HCT116 (cell line): ENCODE measurements around the gene SIRPB1. TPM values are rescaled to one million over a fixed set of nuclear protein-coding genes. Genes with fewer than 3 reads are reported as not detected.

ENCODE experiments used
- ATAC-seq: fragments of 200-7000 bp; cut with Tn5 transposase; 2 replicates; pipeline ENCODE4 v1.9.1; 2020; ENCODE audit warnings: mild to moderate bottlenecking, moderate library complexity
- BruUV-seq: library from RNA; stranded (reverse); fragments of 400-500 nt; replicated peaks from 2 replicates; lab custom pipeline; 2021; lab: Mats Ljungman, UMichigan
- CTCF ChIA-PET: fragments of 300-600 bp; sonication (Branson Sonifier 250); formaldehyde crosslinking; loops from one replicate; lab custom pipeline; 2021; ENCODE audit warnings: antibody characterized with exemption; lab: Charles Lee
- POLR2A ChIA-PET: fragments of 300-600, 350-600 bp; sonication (Branson Sonifier 250); formaldehyde crosslinking; loops from one replicate; lab custom pipeline; 2021; ENCODE audit warnings: antibody characterized with exemption; lab: Charles Lee
- RAD21 ChIA-PET, 2 experiments: fragments of 300-600 bp; sonication (Branson Sonifier 250); formaldehyde crosslinking; loops; one replicate each; lab custom pipeline; 2023; ENCODE audit warnings: low total read pairs in 2 of 2; ENCODE audit not compliant: uncharacterized antibody in 2 of 2, unreplicated experiment in 2 of 2, low non-redundant PET in 1 of 2; lab: Charles Lee
- DNase-seq: peaks from one replicate; pipeline ENCODE4 v3.0.0-alpha.2; 2010; ENCODE audit warnings: low read depth, low spot score
- H2AFZ ChIP-seq: fragments of 200-600 bp; shearing (Covaris generic), sonication (generic); 2 replicates; pipeline ENCODE4 v1.6.1; 2017; ENCODE audit warnings: low read depth, mixed run types, mixed read lengths, antibody characterized with exemption, low read length; ENCODE audit not compliant: poor library complexity, severe bottlenecking
- H3K27ac ChIP-seq: 2 replicates; pipeline ENCODE4 v1.5.1; 2012; ENCODE audit warnings: low read depth, low read length
- H3K27me3 ChIP-seq: fragments of 200-600 bp; sonication (generic); 2 replicates; pipeline ENCODE4 v1.6.1; 2016; ENCODE audit warnings: mixed run types, low read length, mixed read lengths; ENCODE audit not compliant: insufficient read depth
- H3K36me3 ChIP-seq, 2 experiments: fragments of 200-500 bp in 1 of 2; fragments of 200-600 bp in 1 of 2; sonication (Bioruptor generic) in 1 of 2; sonication (generic) in 1 of 2; 2 replicates each; pipeline versions ENCODE4 v1.5.1 to v1.6.1; 2014 to 2016; ENCODE audit warnings: low read length in 2 of 2, inconsistent platforms in 1 of 2, mixed read lengths in 1 of 2, mixed run types in 1 of 2; ENCODE audit not compliant: insufficient read depth in 2 of 2, control insufficient read depth in 1 of 2
- H3K4me1 ChIP-seq, 2 experiments: fragments of 200-600 bp in 1 of 2; sonication (generic) in 1 of 2; 2 replicates each; pipeline versions ENCODE4 v1.5.1 to v1.6.1; 2012 to 2017; ENCODE audit warnings: low read length in 2 of 2, inconsistent platforms in 1 of 2, mild to moderate bottlenecking in 1 of 2, mixed read lengths in 1 of 2, mixed run types in 1 of 2, moderate library complexity in 1 of 2; ENCODE audit not compliant: insufficient read depth in 2 of 2, control insufficient read depth in 1 of 2
- H3K4me2 ChIP-seq: fragments of 200-600 bp; sonication (generic); 2 replicates; pipeline ENCODE4 v1.6.1; 2017; ENCODE audit warnings: mixed run types, low read length, mixed read lengths
- H3K4me3 ChIP-seq, 2 experiments: fragments of 200-600 bp in 1 of 2; sonication (generic) in 1 of 2; replicated peaks in 1 of 2; 2 replicates each; pipeline ENCODE4 v1.5.1; 2011 to 2016; ENCODE audit warnings: low read length in 2 of 2, control low read depth in 1 of 2, low read depth in 1 of 2, mild to moderate bottlenecking in 1 of 2, mixed read lengths in 1 of 2, mixed run types in 1 of 2
- H3K79me2 ChIP-seq: fragments of 200-600 bp; sonication (generic); 2 replicates; pipeline ENCODE4 v1.6.1; 2017; ENCODE audit warnings: mild to moderate bottlenecking, mixed run types, low read length, moderate library complexity, mixed read lengths; ENCODE audit not compliant: insufficient read depth
- H3K9ac ChIP-seq: fragments of 200-600 bp; sonication (generic); 2 replicates; pipeline ENCODE4 v1.6.1; 2016; ENCODE audit warnings: low read length, mixed read lengths
- H3K9me2 ChIP-seq: fragments of 200-600 bp; sonication (generic), shearing (Covaris generic); 2 replicates; pipeline ENCODE4 v1.6.1; 2017; ENCODE audit warnings: mixed run types, mild to moderate bottlenecking, moderate library complexity; ENCODE audit not compliant: insufficient read depth
- H3K9me3 ChIP-seq, 2 experiments: fragments of 200-500 bp in 1 of 2; fragments of 200-600 bp in 1 of 2; sonication (Bioruptor generic) in 1 of 2; sonication (generic) in 1 of 2; 2 replicates each; pipeline ENCODE4 v1.6.1; 2014 to 2017; ENCODE audit warnings: low read length in 2 of 2, mixed read lengths in 2 of 2, inconsistent platforms in 1 of 2, low read depth in 1 of 2, mild to moderate bottlenecking in 1 of 2, mixed run types in 1 of 2, moderate library complexity in 1 of 2; ENCODE audit not compliant: control insufficient read depth in 1 of 2, insufficient read depth in 1 of 2
- H4K20me1 ChIP-seq: fragments of 200-600 bp; sonication (generic), shearing (Covaris generic); 2 replicates; pipeline ENCODE4 v1.6.1; 2017; ENCODE audit warnings: mixed run types, mild to moderate bottlenecking, moderate library complexity; ENCODE audit not compliant: insufficient read depth
- CEBPB ChIP-seq: IDR thresholded peaks from 2 replicates; pipeline ENCODE4 v1.6.1; 2012; ENCODE audit warnings: low read depth
- EGR1 ChIP-seq: IDR thresholded peaks from 2 replicates; pipeline ENCODE4 v1.6.1; 2012; ENCODE audit warnings: low read depth
- EZH2 ChIP-seq: fragments of 200-600 bp; sonication (generic); IDR thresholded peaks from 2 replicates; pipeline ENCODE4 v1.6.1; 2017; ENCODE audit warnings: antibody characterized with exemption, mixed run types
- EZH2phosphoT487 ChIP-seq: fragments of 200-600 bp; IDR thresholded peaks from 2 replicates; pipeline ENCODE4 v1.6.1; 2018; ENCODE audit warnings: antibody characterized with exemption, borderline replicate concordance
- FOSL1 ChIP-seq: IDR thresholded peaks from 2 replicates; pipeline ENCODE4 v1.6.1; 2012; ENCODE audit warnings: low read depth
- JUND ChIP-seq: IDR thresholded peaks from 2 replicates; pipeline ENCODE4 v1.6.1; 2012
- POLR2A ChIP-seq: IDR thresholded peaks from 2 replicates; pipeline ENCODE4 v1.7.0; 2011; ENCODE audit warnings: borderline replicate concordance; ENCODE audit not compliant: insufficient read depth, insufficient read length; ENCODE audit errors: extremely low read depth
- POLR2AphosphoS5 ChIP-seq: IDR thresholded peaks from 2 replicates; pipeline ENCODE4 v1.6.1; 2011; ENCODE audit warnings: mild to moderate bottlenecking, low read depth, low read length, moderate library complexity
- RAD21 ChIP-seq: IDR thresholded peaks from 2 replicates; pipeline ENCODE4 v1.6.1; 2012; ENCODE audit warnings: low read depth, mild to moderate bottlenecking
- SIN3A ChIP-seq: IDR thresholded peaks from 2 replicates; pipeline ENCODE4 v1.6.1; 2012; ENCODE audit warnings: low read depth
- TCF7L2 ChIP-seq: IDR thresholded peaks from 2 replicates; pipeline ENCODE4 v1.7.0; 2011; ENCODE audit warnings: borderline replicate concordance, inconsistent platforms; ENCODE audit not compliant: insufficient read depth, insufficient read length; ENCODE audit errors: extremely low read depth
- YY1 ChIP-seq: IDR thresholded peaks from 2 replicates; pipeline ENCODE4 v1.6.1; 2011; ENCODE audit warnings: low read length, low read depth, moderate library complexity, mild to moderate bottlenecking; ENCODE audit not compliant: insufficient replicate concordance; ENCODE audit errors: extremely low read depth
- ZFX ChIP-seq: fragments of 450-650 bp; IDR thresholded peaks from 2 replicates; pipeline ENCODE4 v1.6.1; 2017
- intact Hi-C: fragments of 100-400 bp; cut with micrococcal nuclease; formaldehyde crosslinking; loops from 2 replicates; pipeline ENCODE4 v1.10.0; 2022
- total RNA-seq: library from RNA; stranded (reverse); gene quantifications from one replicate; pipeline ENCODE4 v1.2.1, GENCODE V29; 2021; ENCODE audit not compliant: unreplicated experiment
- TF ChIP-seq, protein P1 (sequence below): IDR thresholded peaks from 2 replicates; pipeline ENCODE4 v1.6.1; 2011; ENCODE audit warnings: mild to moderate bottlenecking, low read length, moderate library complexity; ENCODE audit not compliant: insufficient replicate concordance; ENCODE audit errors: extremely low read depth
- TF ChIP-seq, protein P2 (sequence below): IDR thresholded peaks from 2 replicates; pipeline ENCODE4 v1.6.1; 2012
- TF ChIP-seq, protein P3 (sequence below): IDR thresholded peaks from 2 replicates; pipeline ENCODE4 v1.6.1; 2012; ENCODE audit warnings: low read depth

SIRPB1 gene
- total RNA-seq, 1 experiment from 2014 or later = 1.9 TPM

DNA sequence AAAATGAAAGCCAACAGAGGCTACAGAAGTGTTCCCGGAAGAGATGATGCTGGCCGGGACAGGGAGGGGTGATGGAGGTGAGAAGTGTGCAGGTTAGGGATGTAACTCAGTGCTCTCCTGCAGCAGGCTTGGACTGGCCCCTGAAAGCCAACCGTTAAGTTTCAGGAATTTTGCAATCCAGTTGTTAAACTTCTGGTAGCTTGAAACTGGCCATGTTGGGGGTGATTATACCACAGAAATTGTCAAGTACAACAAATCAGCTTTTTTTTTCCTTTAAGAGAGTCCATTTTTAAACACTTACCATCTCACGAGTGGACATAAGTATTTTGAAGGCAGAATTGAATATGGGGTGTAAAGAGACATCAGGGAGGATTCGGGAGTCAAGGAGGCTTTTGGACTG, 8.8 kb upstream of the SIRPB1 start:
- Histone ChIP-seq H3K9me2 (no peaks in the 10 kb centered on the region), H3K4me2 (no peak overlapping the region), H3K9ac (no peak overlapping the region), H3K4me3 (no peak overlapping the region), H3K9me3 (no peaks in the 10 kb centered on the region), H4K20me1 (no peaks in the 10 kb centered on the region), H3K27ac (no peak overlapping the region), H3K27me3 (peaks cover 3% of the 10 kb centered on the region; the same call in 1 of the 2 replicates), H3K36me3 (no peaks in the 10 kb centered on the region), H3K4me1 (peaks cover 5 to 6% of the 10 kb centered on the region in 2 experiments), H2AFZ (no peak overlapping the region), H3K79me2 (no peaks in the 10 kb centered on the region)
- intact Hi-C loops = no loop called here
- ChIA-PET POLR2A (no interaction called here), RAD21 (no interaction called here), CTCF (no interaction called here)
- no peak for ATAC-seq
- no peak for TF ChIP-seq EGR1
- no TSS peak for BruUV-seq
- DNase-seq = no peak

DNA sequence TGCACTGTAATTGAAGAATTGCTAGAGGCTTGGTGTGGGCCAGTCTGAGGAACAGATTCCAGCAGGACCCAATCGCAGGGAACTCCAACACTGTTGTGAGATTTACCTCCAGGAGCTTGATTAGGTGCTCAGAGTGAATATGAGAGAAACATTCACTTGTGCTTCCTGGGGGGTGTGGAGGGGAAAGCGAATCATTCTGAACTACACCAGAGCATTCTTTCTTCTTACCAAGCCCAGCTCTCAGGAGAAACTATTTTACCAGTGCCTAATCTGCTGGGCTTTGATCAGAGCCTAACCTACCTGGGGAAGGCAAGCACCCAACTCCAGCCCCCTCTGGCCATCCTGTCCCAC, 7.4 kb upstream of the SIRPB1 start:
- ChIA-PET RAD21 (no interaction called here), POLR2A (no interaction called here), CTCF (no interaction called here)
- Histone ChIP-seq H3K79me2 (no peaks in the 10 kb centered on the region), H3K9ac (no peak overlapping the region), H3K4me1 (no peaks in the 10 kb centered on the region), H4K20me1 (no peaks in the 10 kb centered on the region), H3K27me3 (peaks cover 3% of the 10 kb centered on the region; the same call in 1 of the 2 replicates), H2AFZ (no peak overlapping the region), H3K9me3 (no peaks in the 10 kb centered on the region), H3K4me3 (no peak overlapping the region), H3K9me2 (no peaks in the 10 kb centered on the region), H3K27ac (no peak overlapping the region), H3K36me3 (no peaks in the 10 kb centered on the region), H3K4me2 (no peak overlapping the region)
- DNase-seq (no peak), ATAC-seq (no peak)
- TF ChIP-seq POLR2AphosphoS5 (no peak), EZH2phosphoT487 (no peak), EGR1 (no peak), RAD21 (no peak), ZFX (no peak), TCF7L2 (no peak), FOSL1 (no peak), EZH2 (no peak), CEBPB (no peak), SIN3A (no peak), YY1 (no peak), POLR2A (no peak), JUND (no peak)
- TF ChIP-seq, protein P1, sequence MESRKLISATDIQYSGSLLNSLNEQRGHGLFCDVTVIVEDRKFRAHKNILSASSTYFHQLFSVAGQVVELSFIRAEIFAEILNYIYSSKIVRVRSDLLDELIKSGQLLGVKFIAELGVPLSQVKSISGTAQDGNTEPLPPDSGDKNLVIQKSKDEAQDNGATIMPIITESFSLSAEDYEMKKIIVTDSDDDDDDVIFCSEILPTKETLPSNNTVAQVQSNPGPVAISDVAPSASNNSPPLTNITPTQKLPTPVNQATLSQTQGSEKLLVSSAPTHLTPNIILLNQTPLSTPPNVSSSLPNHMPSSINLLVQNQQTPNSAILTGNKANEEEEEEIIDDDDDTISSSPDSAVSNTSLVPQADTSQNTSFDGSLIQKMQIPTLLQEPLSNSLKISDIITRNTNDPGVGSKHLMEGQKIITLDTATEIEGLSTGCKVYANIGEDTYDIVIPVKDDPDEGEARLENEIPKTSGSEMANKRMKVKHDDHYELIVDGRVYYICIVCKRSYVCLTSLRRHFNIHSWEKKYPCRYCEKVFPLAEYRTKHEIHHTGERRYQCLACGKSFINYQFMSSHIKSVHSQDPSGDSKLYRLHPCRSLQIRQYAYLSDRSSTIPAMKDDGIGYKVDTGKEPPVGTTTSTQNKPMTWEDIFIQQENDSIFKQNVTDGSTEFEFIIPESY = no peak
- TF ChIP-seq, protein P2, sequence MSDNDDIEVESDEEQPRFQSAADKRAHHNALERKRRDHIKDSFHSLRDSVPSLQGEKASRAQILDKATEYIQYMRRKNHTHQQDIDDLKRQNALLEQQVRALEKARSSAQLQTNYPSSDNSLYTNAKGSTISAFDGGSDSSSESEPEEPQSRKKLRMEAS = no peak
- TF ChIP-seq, protein P3, sequence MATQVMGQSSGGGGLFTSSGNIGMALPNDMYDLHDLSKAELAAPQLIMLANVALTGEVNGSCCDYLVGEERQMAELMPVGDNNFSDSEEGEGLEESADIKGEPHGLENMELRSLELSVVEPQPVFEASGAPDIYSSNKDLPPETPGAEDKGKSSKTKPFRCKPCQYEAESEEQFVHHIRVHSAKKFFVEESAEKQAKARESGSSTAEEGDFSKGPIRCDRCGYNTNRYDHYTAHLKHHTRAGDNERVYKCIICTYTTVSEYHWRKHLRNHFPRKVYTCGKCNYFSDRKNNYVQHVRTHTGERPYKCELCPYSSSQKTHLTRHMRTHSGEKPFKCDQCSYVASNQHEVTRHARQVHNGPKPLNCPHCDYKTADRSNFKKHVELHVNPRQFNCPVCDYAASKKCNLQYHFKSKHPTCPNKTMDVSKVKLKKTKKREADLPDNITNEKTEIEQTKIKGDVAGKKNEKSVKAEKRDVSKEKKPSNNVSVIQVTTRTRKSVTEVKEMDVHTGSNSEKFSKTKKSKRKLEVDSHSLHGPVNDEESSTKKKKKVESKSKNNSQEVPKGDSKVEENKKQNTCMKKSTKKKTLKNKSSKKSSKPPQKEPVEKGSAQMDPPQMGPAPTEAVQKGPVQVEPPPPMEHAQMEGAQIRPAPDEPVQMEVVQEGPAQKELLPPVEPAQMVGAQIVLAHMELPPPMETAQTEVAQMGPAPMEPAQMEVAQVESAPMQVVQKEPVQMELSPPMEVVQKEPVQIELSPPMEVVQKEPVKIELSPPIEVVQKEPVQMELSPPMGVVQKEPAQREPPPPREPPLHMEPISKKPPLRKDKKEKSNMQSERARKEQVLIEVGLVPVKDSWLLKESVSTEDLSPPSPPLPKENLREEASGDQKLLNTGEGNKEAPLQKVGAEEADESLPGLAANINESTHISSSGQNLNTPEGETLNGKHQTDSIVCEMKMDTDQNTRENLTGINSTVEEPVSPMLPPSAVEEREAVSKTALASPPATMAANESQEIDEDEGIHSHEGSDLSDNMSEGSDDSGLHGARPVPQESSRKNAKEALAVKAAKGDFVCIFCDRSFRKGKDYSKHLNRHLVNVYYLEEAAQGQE = no peak
- intact Hi-C loops = no loop called here
- BruUV-seq = no TSS peak
